Mesothelial cell of epicardium (in vitro differentiated cells): ENCODE results near the gene TBC1D10A. TPM values are rescaled to one million over a fixed set of nuclear protein-coding genes. Genes with fewer than 3 reads are reported as not detected.

ENCODE experiments used
- DNase-seq, 2 experiments: peaks; one replicate each; pipeline ENCODE4 v3.0.0; 2021; ENCODE audit warnings: low spot score in 2 of 2; ENCODE audit not compliant: unreplicated experiment in 2 of 2
- H3K27ac Mint-ChIP-seq: 2 replicates; pipeline ENCODE4 v1.8.0; 2021; ENCODE audit warnings: mixed read lengths
- H3K27me3 Mint-ChIP-seq: 2 replicates; pipeline ENCODE4 v1.8.0; 2021; ENCODE audit warnings: low read depth, mixed read lengths
- H3K36me3 Mint-ChIP-seq: 2 replicates; pipeline ENCODE4 v1.8.0; 2021; ENCODE audit warnings: mixed read lengths
- H3K4me1 Mint-ChIP-seq: 2 replicates; pipeline ENCODE4 v1.8.0; 2021; ENCODE audit warnings: mixed read lengths
- H3K4me3 Mint-ChIP-seq: 2 replicates; pipeline ENCODE4 v1.8.0; 2021; ENCODE audit warnings: mild to moderate bottlenecking, moderate library complexity, mixed read lengths
- H3K9me3 Mint-ChIP-seq: 2 replicates; pipeline ENCODE4 v1.8.0; 2021; ENCODE audit warnings: mixed read lengths
- CTCF ChIP-seq: fragments of 200-600 bp; sonication (generic); IDR thresholded peaks from one replicate; pipeline ENCODE4 v1.5.0; 2021; ENCODE audit warnings: antibody characterized with exemption; ENCODE audit not compliant: unreplicated experiment
- total RNA-seq: library from RNA; stranded (reverse); gene quantifications from 3 replicates; pipeline ENCODE4 v1.2.1, GENCODE V29; 2021

The TBC1D10A gene
- total RNA-seq, 1 donor from 2014 or later, result 15.1 TPM

GRCh38 chr22:30317778-30318177 is 9.0 kb downstream of the TBC1D10A start:
- no peaks in the 10 kb centered on the region for H3K36me3 Mint-ChIP-seq

GRCh38 chr22:30315962-30316576 is 10.7 kb downstream of the TBC1D10A start:
- Mint-ChIP-seq H3K27ac (no peak overlapping the region), H3K36me3 (no peaks in the 10 kb centered on the region), H3K4me1 (peaks cover 22% of the 10 kb centered on the region), H3K9me3 (no peaks in the 10 kb centered on the region), H3K4me3 (no peak overlapping the region), H3K27me3 (peaks cover 39% of the 10 kb centered on the region)
- DNase-seq, result no peak
- TF ChIP-seq CTCF, result no peak

More at GRCh38 chr22:30317778-30318177, 9.0 kb downstream of the TBC1D10A start:
- DNase-seq, result no peak
- TF ChIP-seq CTCF, result no peak
- Mint-ChIP-seq H3K4me3 (no peak overlapping the region), H3K27ac (no peak overlapping the region), H3K27me3 (peaks cover 50% of the 10 kb centered on the region), H3K9me3 (no peaks in the 10 kb centered on the region), H3K4me1 (peaks cover 19% of the 10 kb centered on the region)

GRCh38 chr22:30314915-30315314 is 11.8 kb downstream of the TBC1D10A start:
- Mint-ChIP-seq H3K27me3 (peaks cover 32% of the 10 kb centered on the region), H3K4me1 (peaks cover 22% of the 10 kb centered on the region), H3K9me3 (no peaks in the 10 kb centered on the region), H3K27ac (no peak overlapping the region), H3K36me3 (no peaks in the 10 kb centered on the region), H3K4me3 (no peak overlapping the region)
- no peak for TF ChIP-seq CTCF
- DNase-seq, result no peak

DNA sequence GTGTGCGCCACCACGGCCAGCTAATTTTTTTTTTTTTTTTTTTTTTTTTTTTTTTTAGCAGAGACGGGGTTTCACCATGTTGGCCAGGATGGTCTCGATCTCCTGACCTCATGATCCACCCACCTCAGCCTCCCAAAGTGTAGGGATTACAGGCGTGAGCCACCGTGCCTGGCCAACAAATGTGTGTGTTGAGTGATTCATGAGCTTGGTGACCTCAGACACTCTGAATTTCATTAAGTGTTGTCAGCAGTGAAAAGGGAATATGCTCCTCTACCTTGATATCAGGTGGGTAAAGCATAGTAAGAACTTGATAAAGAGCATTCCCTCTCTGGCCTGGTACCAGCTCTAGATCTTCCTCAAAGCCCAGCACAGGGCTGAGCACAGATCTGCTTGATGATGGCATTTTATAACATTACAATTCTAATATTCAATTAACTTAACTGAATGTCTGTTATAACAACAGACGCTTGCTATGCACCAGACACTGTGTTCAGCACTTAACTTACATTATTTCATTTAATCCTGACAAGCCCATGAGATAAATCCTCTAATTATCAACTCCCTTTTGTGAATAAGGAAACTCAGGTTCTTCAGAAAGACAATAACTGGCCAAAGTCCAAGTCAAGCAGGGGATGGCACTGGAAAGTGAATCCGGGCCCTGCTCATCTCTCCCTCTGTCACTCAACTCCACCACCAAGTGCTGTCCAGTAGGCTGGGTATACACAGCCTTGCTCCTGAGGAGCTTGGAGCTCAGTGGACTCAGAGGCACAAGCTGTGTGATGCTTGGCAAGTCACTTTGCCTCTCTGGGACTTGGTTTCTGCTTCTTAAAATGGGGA is 13.0 kb downstream of the TBC1D10A start:
- Mint-ChIP-seq H3K4me3 (no peak overlapping the region), H3K4me1 (peaks cover 16% of the 10 kb centered on the region), H3K36me3 (no peaks in the 10 kb centered on the region), H3K9me3 (no peaks in the 10 kb centered on the region), H3K27me3 (peaks cover 29% of the 10 kb centered on the region), H3K27ac (no peak overlapping the region)
- no peak for TF ChIP-seq CTCF
- no peak for DNase-seq

GRCh38 chr22:30312053-30312452 is 14.7 kb downstream of the TBC1D10A start:
- DNase-seq, result no peak
- Mint-ChIP-seq H3K27ac (no peak overlapping the region), H3K27me3 (peaks cover 15% of the 10 kb centered on the region), H3K4me3 (no peak overlapping the region), H3K4me1 (peaks cover 13% of the 10 kb centered on the region), H3K9me3 (no peaks in the 10 kb centered on the region), H3K36me3 (no peaks in the 10 kb centered on the region)
- TF ChIP-seq CTCF, result no peak
